H1 (cell line): ENCODE measurements around the gene WDR45B. TPM values are rescaled to one million over a fixed set of nuclear protein-coding genes. Genes with fewer than 3 reads are reported as not detected.

Experiments
- CTCF ChIA-PET: fragments of 300-600 bp; sonication (Branson Sonifier 250); formaldehyde crosslinking; loops from one replicate; lab custom pipeline; 2021; ENCODE audit not compliant: partially characterized antibody; lab: Charles Lee
- POLR2A ChIA-PET: fragments of 300-600 bp; sonication (Branson Sonifier 250); formaldehyde crosslinking; loops from one replicate; lab custom pipeline; 2021; ENCODE audit warnings: inconsistent platforms; ENCODE audit not compliant: partially characterized antibody; lab: Charles Lee
- DNase-seq, 2 experiments: peaks; one replicate each; pipeline versions ENCODE4 v3.0.0 to v3.0.0-alpha.2; 2010 to 2022; ENCODE audit warnings: low spot score in 2 of 2, low read depth in 1 of 2, mixed read lengths in 1 of 2
- FAIRE-seq: peaks from 2 replicates; lab custom pipeline; 2011; peaks lifted over from hg19 to GRCh38; lab: Jason Lieb, UNC
- H2AFZ ChIP-seq: 2 replicates; pipeline ENCODE4 v1.8.1; 2012; ENCODE audit warnings: low read length, inconsistent platforms
- H2AK5ac ChIP-seq: 2 replicates; pipeline ENCODE4 v1.6.1; 2013; ENCODE audit warnings: low read depth, low read length
- H2BK120ac ChIP-seq: replicated peaks from 2 replicates; pipeline ENCODE3; 2013; ENCODE audit warnings: low read depth, low read length, inconsistent platforms
- H2BK12ac ChIP-seq: 2 replicates; pipeline ENCODE4 v1.6.1; 2013; ENCODE audit warnings: low read depth, low read length
- H2BK15ac ChIP-seq: 2 replicates; pipeline ENCODE4 v1.6.1; 2013; ENCODE audit warnings: low read length
- H2BK20ac ChIP-seq: 2 replicates; pipeline ENCODE4 v1.6.1; 2013; ENCODE audit warnings: low read length
- H2BK5ac ChIP-seq: 2 replicates; pipeline ENCODE4 v1.6.1; 2013; ENCODE audit warnings: low read depth, low read length
- H3K14ac ChIP-seq: 2 replicates; pipeline ENCODE4 v1.6.1; 2013; ENCODE audit warnings: inconsistent platforms; ENCODE audit not compliant: insufficient read length
- H3K18ac ChIP-seq: 2 replicates; pipeline ENCODE4 v1.6.1; 2013; ENCODE audit warnings: low read length; ENCODE audit errors: extremely low read depth
- H3K23ac ChIP-seq: 2 replicates; pipeline ENCODE4 v1.6.1; 2013; ENCODE audit warnings: inconsistent platforms; ENCODE audit not compliant: insufficient read length
- H3K23me2 ChIP-seq: 2 replicates; pipeline ENCODE4 v1.6.1; 2013; ENCODE audit warnings: low read depth, low read length
- H3K27ac ChIP-seq: 2 replicates; pipeline ENCODE4 v1.6.1; 2011; ENCODE audit warnings: low read depth, low read length, inconsistent platforms
- H3K27me3 ChIP-seq, 4 experiments: replicated peaks in 1 of 4; 1 replicate in 1 of 4; 2 replicates in 3 of 4; pipeline versions ENCODE4 v1.6.1 to v1.8.1; 2011 to 2013; ENCODE audit warnings: low read length in 3 of 4, mild to moderate bottlenecking in 3 of 4, inconsistent platforms in 2 of 4, mixed read lengths in 2 of 4, moderate library complexity in 1 of 4; ENCODE audit not compliant: control insufficient read depth in 3 of 4, insufficient read depth in 3 of 4; ENCODE audit errors: extremely low read depth in 1 of 4
- H3K36me3 ChIP-seq, 4 experiments: 2 replicates each; pipeline versions ENCODE4 v1.6.1 to v1.8.1; 2011 to 2013; ENCODE audit warnings: mild to moderate bottlenecking in 4 of 4, low read length in 3 of 4, moderate library complexity in 2 of 4, control low read depth in 1 of 4, inconsistent platforms in 1 of 4; ENCODE audit not compliant: insufficient read depth in 4 of 4, control insufficient read depth in 2 of 4
- H3K4ac ChIP-seq: replicated peaks from 2 replicates; pipeline ENCODE3; 2013; ENCODE audit warnings: low read length, low read depth, mixed read lengths, inconsistent platforms; ENCODE audit not compliant: insufficient read length
- H3K4me1 ChIP-seq, 4 experiments: replicated peaks in 1 of 4; 1 replicate in 1 of 4; 2 replicates in 3 of 4; pipeline versions ENCODE4 v1.6.1 to v1.8.1; 2011 to 2013; ENCODE audit warnings: low read length in 3 of 4, inconsistent platforms in 2 of 4, mixed read lengths in 1 of 4; ENCODE audit not compliant: insufficient read depth in 4 of 4, control insufficient read depth in 3 of 4
- H3K4me2 ChIP-seq, 2 experiments: 2 replicates each; pipeline versions ENCODE4 v1.6.1 to v1.8.1; 2011 to 2013; ENCODE audit warnings: low read depth in 2 of 2, low read length in 2 of 2, control low read depth in 1 of 2, inconsistent platforms in 1 of 2, mild to moderate bottlenecking in 1 of 2; ENCODE audit not compliant: insufficient read depth in 1 of 2
- H3K4me3 ChIP-seq, 4 experiments: fragments of 200-600, 300-600 bp in 1 of 4; sonication (generic), shearing (Covaris generic), sonication (Bioruptor Twin) in 1 of 4; 2 replicates each; pipeline versions ENCODE4 v1.5.1 to v1.8.1; 2011 to 2016; ENCODE audit warnings: low read length in 4 of 4, low read depth in 3 of 4, control low read depth in 2 of 4, inconsistent platforms in 2 of 4, mild to moderate bottlenecking in 2 of 4, mixed read lengths in 1 of 4, moderate library complexity in 1 of 4; ENCODE audit not compliant: insufficient read depth in 2 of 4; ENCODE audit errors: extremely low read depth in 1 of 4
- H3K56ac ChIP-seq: replicated peaks from 2 replicates; pipeline ENCODE3; 2013; ENCODE audit warnings: low read depth, mild to moderate bottlenecking, mixed read lengths, low read length, inconsistent platforms; ENCODE audit not compliant: insufficient read length
- H3K79me1 ChIP-seq: 2 replicates; pipeline ENCODE4 v1.6.1; 2013; ENCODE audit warnings: low read depth, low read length, control low read depth
- H3K79me2 ChIP-seq, 2 experiments: 2 replicates each; pipeline versions ENCODE4 v1.6.1 to v1.8.1; 2012 to 2013; ENCODE audit warnings: low read length in 2 of 2, mild to moderate bottlenecking in 2 of 2, inconsistent platforms in 1 of 2; ENCODE audit not compliant: insufficient read depth in 2 of 2, control insufficient read depth in 1 of 2
- H3K9ac ChIP-seq, 4 experiments: replicated peaks in 1 of 4; 1 replicate in 1 of 4; 2 replicates in 3 of 4; pipeline versions ENCODE4 v1.6.1 to v1.8.1; 2011 to 2013; ENCODE audit warnings: low read depth in 3 of 4, low read length in 3 of 4, control low read depth in 2 of 4, mild to moderate bottlenecking in 2 of 4, moderate library complexity in 2 of 4, inconsistent platforms in 1 of 4; ENCODE audit errors: extremely low read depth in 1 of 4
- H3K9me3 ChIP-seq, 2 experiments: 2 replicates each; pipeline versions ENCODE4 v1.6.1 to v1.8.1; 2012 to 2013; ENCODE audit warnings: mild to moderate bottlenecking in 2 of 2, moderate library complexity in 2 of 2, control low read depth in 1 of 2, inconsistent platforms in 1 of 2, low read depth in 1 of 2, low read length in 1 of 2, mixed read lengths in 1 of 2; ENCODE audit not compliant: insufficient read depth in 2 of 2
- H4K20me1 ChIP-seq, 2 experiments: replicated peaks in 1 of 2; 2 replicates each; pipeline versions ENCODE3 to v1.8.1; 2011 to 2013; ENCODE audit warnings: inconsistent platforms in 2 of 2, low read length in 2 of 2, mild to moderate bottlenecking in 1 of 2; ENCODE audit not compliant: insufficient read depth in 2 of 2, control insufficient read depth in 1 of 2
- H4K5ac ChIP-seq: 2 replicates; pipeline ENCODE4 v1.6.1; 2013; ENCODE audit warnings: low read length, low read depth, mixed read lengths, inconsistent platforms; ENCODE audit not compliant: insufficient read length
- H4K8ac ChIP-seq: 2 replicates; pipeline ENCODE4 v1.8.0; 2013; ENCODE audit warnings: mild to moderate bottlenecking, moderate library complexity, low read length, inconsistent platforms; ENCODE audit not compliant: insufficient read depth; ENCODE audit errors: extremely low read depth
- H4K91ac ChIP-seq: replicated peaks from 2 replicates; pipeline ENCODE3; 2013; ENCODE audit warnings: low read length, mixed read lengths, inconsistent platforms; ENCODE audit not compliant: insufficient read length
- TBP ChIP-seq: IDR thresholded peaks from 2 replicates; pipeline ENCODE4 v1.6.1; 2011; ENCODE audit warnings: low read depth, low read length, improper control_type of control experiment
- WGBS, 2 experiments: shearing (Covaris generic) in 1 of 2; methylation state at CpG; one replicate each; pipeline versions ENCODE4 v1.1.6 to v1.1.7; 2013 to 2015; ENCODE audit warnings: low lambda C conversion rate in 2 of 2, mixed read lengths in 2 of 2, inconsistent platforms in 1 of 2, low coverage in 1 of 2, missing lambda C conversion rate in 1 of 2; ENCODE audit not compliant: insufficient replicate concordance in 2 of 2, insufficient coverage in 1 of 2, insufficient read length in 1 of 2; ENCODE audit errors: extremely low coverage in 1 of 2, missing lambda C conversion rate in 1 of 2; 5-methylcytosine and 5-hydroxymethylcytosine counted together
- polyA plus RNA-seq, 7 experiments: library from polyadenylated mRNA; depleted of rRNA in 3 of 7; stranded (reverse) in 5 of 7; unstranded in 2 of 7; fragments of >200 nt in 5 of 7; fragments of 200-250 nt in 2 of 7; gene quantifications; 1 replicate in 5 of 7; 2 replicates in 1 of 7; 4 replicates in 1 of 7; pipeline versions ENCODE4 v1.2.1 to v1.2.3, GENCODE V29; 2011 to 2013; ENCODE audit warnings: missing spikeins in 2 of 7, mixed read lengths in 2 of 7
- total RNA-seq: library from RNA; stranded (reverse); fragmentation: NEBNext Ultra II Directional; extraction: Animal tissue kit (Norgen Biotek cat#: 25700); gene quantifications from 2 replicates; pipeline ENCODE4 v1.2.1, GENCODE V29; 2021

WDR45B gene
- total and polyA plus RNA-seq, 2 of the 8 experiments (the other 6 are each of a cell fraction or from before 2014, with no cell fraction given), result 82.0 to 100 TPM

GRCh38 chr17:82566129-82566960 is 81.9 kb downstream of the WDR45B start:
- no peak overlapping the region; the same call in 1 of the 2 replicates for H2BK5ac ChIP-seq
- no peak for TF ChIP-seq TBP
- no peaks in the 10 kb centered on the region for H3K27me3 ChIP-seq
- ChIA-PET POLR2A (no interaction called here), CTCF (interaction anchor here (5.2 kb wide), 1 partner anchor 12 kb away, joined by 26 read pairs; no protein-coding TSS in a partner anchor)
- H3K4me2 ChIP-seq, result no peak overlapping the region; a peak in 1 of 4 replicates
- no peak overlapping the region for H2BK15ac ChIP-seq
- H2BK120ac ChIP-seq, result no peak overlapping the region
- H3K4me3 ChIP-seq, result no peak overlapping the region
- H3K23me2 ChIP-seq, result no peaks in the 10 kb centered on the region
- no peak overlapping the region; the same call in 1 of the 2 replicates for H4K8ac ChIP-seq
- peaks cover 26% of the 10 kb centered on the region for H3K79me1 ChIP-seq
- no peak overlapping the region for H4K5ac ChIP-seq
- no peak overlapping the region for H3K23ac ChIP-seq
- 0 out of 2 replicates have a peak overlapping the region, but pooled peaks have one; percentile 9 for H2BK12ac ChIP-seq
- WGBS, 2 experiments, result 77% methylated on average over 18 of the region's 18 CpGs; no CpG with 5 or more reads in 1 of the 2 experiments
- no peak overlapping the region for H3K14ac ChIP-seq
- no peak overlapping the region for H3K18ac ChIP-seq
- H2BK20ac ChIP-seq, result no peak overlapping the region
- FAIRE-seq (no peak), DNase-seq (no peak)
- peaks cover 0 to 65% of the 10 kb centered on the region in 2 experiments; a peak in 2 of 4 replicates for H3K79me2 ChIP-seq
- H3K27ac ChIP-seq, result no peak overlapping the region
- H4K20me1 ChIP-seq, result peaks cover 10 to 39% of the 10 kb centered on the region in 2 experiments
- no peak overlapping the region for H2AFZ ChIP-seq
- no peaks in the 10 kb centered on the region for H3K9me3 ChIP-seq
- no peak overlapping the region for H4K91ac ChIP-seq
- H3K36me3 ChIP-seq, result peaks cover 2 to 45% (median 13%) of the 10 kb centered on the region in 4 experiments; a peak in 4 of 8 replicates
- H3K4ac ChIP-seq, result no peak overlapping the region
- no peak overlapping the region for H3K9ac ChIP-seq
- no peak overlapping the region for H3K56ac ChIP-seq
- peaks cover 0 to 7% (median 3%) of the 10 kb centered on the region in 4 experiments; a peak in 6 of 7 replicates for H3K4me1 ChIP-seq
- no peak overlapping the region for H2AK5ac ChIP-seq
